Measurements from ENCODE around the gene CXCL16. TPM values are rescaled to one million over a fixed set of nuclear protein-coding genes. Genes with fewer than 3 reads are reported as not detected.

The CXCL16 gene
- total and polyA plus RNA-seq, 2 of the 13 experiments (the other 11 are each of a cell fraction or from before 2014, with no cell fraction given): 9.4 to 101 TPM

GRCh38 chr17:4739122-4740024 is at the start of gene CXCL16, which contains the start of gene ZMYND15 (continued):
- TF ChIP-seq, protein P1, sequence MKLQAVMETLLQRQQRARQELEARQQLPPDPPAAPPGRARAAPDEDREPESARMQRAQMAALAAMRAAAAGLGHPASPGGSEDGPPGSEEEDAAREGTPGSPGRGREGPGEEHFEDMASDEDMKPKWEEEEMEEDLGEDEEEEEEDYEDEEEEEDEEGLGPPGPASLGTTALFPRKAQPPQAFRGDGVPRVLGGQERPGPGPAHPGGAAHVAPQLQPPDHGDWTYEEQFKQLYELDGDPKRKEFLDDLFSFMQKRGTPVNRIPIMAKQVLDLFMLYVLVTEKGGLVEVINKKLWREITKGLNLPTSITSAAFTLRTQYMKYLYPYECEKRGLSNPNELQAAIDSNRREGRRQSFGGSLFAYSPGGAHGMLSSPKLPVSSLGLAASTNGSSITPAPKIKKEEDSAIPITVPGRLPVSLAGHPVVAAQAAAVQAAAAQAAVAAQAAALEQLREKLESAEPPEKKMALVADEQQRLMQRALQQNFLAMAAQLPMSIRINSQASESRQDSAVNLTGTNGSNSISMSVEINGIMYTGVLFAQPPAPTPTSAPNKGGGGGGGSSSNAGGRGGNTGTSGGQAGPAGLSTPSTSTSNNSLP (IDR thresholded peaks at IDR 0.05; ENCODE audit: low read depth, low read length): no peak
- TF ChIP-seq, protein P2, sequence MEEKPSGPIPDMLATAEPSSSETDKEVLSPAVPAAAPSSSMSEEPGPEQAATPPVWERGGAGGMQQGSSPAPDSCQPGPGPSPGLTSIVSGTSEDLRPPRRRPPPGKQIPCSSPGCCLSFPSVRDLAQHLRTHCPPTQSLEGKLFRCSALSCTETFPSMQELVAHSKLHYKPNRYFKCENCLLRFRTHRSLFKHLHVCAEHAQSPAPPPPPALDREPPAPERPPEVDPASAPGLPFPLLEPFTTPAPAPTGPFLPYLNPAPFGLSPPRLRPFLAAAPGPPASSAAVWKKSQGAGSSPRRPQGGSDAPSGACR (CRISPR knock-in tag; IDR thresholded peaks at IDR 0.05): peak; percentile 63; the same call in 1 of the 2 replicates
- TF ChIP-seq HES4 (CRISPR knock-in tag; IDR thresholded peaks at IDR 0.05; ENCODE audit: borderline replicate concordance) (peak; percentile 13; the same call in 1 of the 2 replicates), CBX5 (CRISPR knock-in tag; IDR thresholded peaks at IDR 0.05; ENCODE audit: borderline replicate concordance) (no peak), ZFYVE20 (CRISPR knock-in tag; IDR thresholded peaks at IDR 0.05; ENCODE audit: borderline replicate concordance, low read depth) (no peak), HNRNPLL (IDR thresholded peaks at IDR 0.05; ENCODE audit: low read depth, low read length, poor library complexity, severe bottlenecking) (no peak), HOXD1 (CRISPR knock-in tag; IDR thresholded peaks at IDR 0.05) (0 out of 2 replicates have a peak, but pooled peaks have one; percentile 42), POLR2A (IDR thresholded peaks at IDR 0.05; ENCODE audit: insufficient read depth in 1 of 2, low read depth in 2 of 2, low read length in 2 of 2) (peak in 1 of 2 experiments; percentile 47; a peak in 1 of 4 replicates), ZNF350 (CRISPR knock-in tag; IDR thresholded peaks at IDR 0.05; ENCODE audit: borderline replicate concordance, low read depth) (no peak), SOX6 (IDR thresholded peaks at IDR 0.05) (no peak), SOX6 (CRISPR knock-in tag; IDR thresholded peaks at IDR 0.05) (no peak; the same call in 1 of the 2 replicates), GTF2F1 (IDR thresholded peaks at IDR 0.05; ENCODE audit: low read length) (no peak), ZSCAN5A (CRISPR knock-in tag; IDR thresholded peaks at IDR 0.05; ENCODE audit: borderline replicate concordance) (no peak), ZNF800 (CRISPR knock-in tag; IDR thresholded peaks at IDR 0.05) (peak; percentile 83)
- TF ChIP-seq, protein P3, sequence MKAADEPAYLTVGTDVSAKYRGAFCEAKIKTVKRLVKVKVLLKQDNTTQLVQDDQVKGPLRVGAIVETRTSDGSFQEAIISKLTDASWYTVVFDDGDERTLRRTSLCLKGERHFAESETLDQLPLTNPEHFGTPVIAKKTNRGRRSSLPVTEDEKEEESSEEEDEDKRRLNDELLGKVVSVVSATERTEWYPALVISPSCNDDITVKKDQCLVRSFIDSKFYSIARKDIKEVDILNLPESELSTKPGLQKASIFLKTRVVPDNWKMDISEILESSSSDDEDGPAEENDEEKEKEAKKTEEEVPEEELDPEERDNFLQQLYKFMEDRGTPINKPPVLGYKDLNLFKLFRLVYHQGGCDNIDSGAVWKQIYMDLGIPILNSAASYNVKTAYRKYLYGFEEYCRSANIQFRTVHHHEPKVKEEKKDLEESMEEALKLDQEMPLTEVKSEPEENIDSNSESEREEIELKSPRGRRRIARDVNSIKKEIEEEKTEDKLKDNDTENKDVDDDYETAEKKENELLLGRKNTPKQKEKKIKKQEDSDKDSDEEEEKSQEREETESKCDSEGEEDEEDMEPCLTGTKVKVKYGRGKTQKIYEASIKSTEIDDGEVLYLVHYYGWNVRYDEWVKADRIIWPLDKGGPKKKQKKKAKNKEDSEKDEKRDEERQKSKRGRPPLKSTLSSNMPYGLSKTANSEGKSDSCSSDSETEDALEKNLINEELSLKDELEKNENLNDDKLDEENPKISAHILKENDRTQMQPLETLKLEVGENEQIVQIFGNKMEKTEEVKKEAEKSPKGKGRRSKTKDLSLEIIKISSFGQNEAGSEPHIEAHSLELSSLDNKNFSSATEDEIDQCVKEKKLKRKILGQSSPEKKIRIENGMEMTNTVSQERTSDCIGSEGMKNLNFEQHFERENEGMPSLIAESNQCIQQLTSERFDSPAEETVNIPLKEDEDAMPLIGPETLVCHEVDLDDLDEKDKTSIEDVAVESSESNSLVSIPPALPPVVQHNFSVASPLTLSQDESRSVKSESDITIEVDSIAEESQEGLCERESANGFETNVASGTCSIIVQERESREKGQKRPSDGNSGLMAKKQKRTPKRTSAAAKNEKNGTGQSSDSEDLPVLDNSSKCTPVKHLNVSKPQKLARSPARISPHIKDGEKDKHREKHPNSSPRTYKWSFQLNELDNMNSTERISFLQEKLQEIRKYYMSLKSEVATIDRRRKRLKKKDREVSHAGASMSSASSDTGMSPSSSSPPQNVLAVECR (CRISPR knock-in tag; IDR thresholded peaks at IDR 0.05; ENCODE audit: borderline replicate concordance): peak; percentile 70

Measured in HepG2 (cell line).